ENCODE data around the gene SH2D1B. TPM values are rescaled to one million over a fixed set of nuclear protein-coding genes. Genes with fewer than 3 reads are reported as not detected.
"Not testable (repeated sequence)": the region's sequence is repeated elsewhere in the genome, so short reads cannot be mapped to it uniquely, and the experiment has no call there.

SH2D1B gene
- under 1 TPM in 2 of 4 donors, not detected in 2; 0.21 to 0.27 TPM for total RNA-seq

GRCh38 chr1:162412002-162412401 is at the start of gene SH2D1B:
TSS of gene SH2D1B (minus strand) at chr1:162412136. CDS start at chr1:162412016, 120 bp downstream.
- Histone ChIP-seq H3K36me3 (no peaks in the 10 kb centered on the region), H3K4me1 (no peaks in the 10 kb centered on the region), H3K27me3 (no peaks in the 10 kb centered on the region), H3K9me3 (no peaks in the 10 kb centered on the region), H3K4me3 (no peak within 1 kb of the TSS), H3K27ac (no peak within 1 kb of the TSS)
- DNase-seq, result no peak
- TF ChIP-seq CTCF (IDR thresholded peaks at IDR 0.05), result no peak
- no peak for TF ChIP-seq POLR2A (IDR thresholded peaks at IDR 0.05)
- intact Hi-C loops (cut with DNase I; ENCODE audit: low total_unique reads), result no loop called here

- no peak for TF ChIP-seq POLR2A (IDR thresholded peaks at IDR 0.05)
- TF ChIP-seq CTCF (IDR thresholded peaks at IDR 0.05), result no peak
- intact Hi-C loops (cut with DNase I; ENCODE audit: low total_unique reads), result no loop called here
- Histone ChIP-seq H3K27ac (no peak overlapping the region), H3K4me1 (no peaks in the 10 kb centered on the region), H3K36me3 (no peaks in the 10 kb centered on the region), H3K4me3 (no peak overlapping the region), H3K27me3 (no peaks in the 10 kb centered on the region), H3K9me3 (no peaks in the 10 kb centered on the region)
- no peak for DNase-seq
Observed at GRCh38 chr1:162458236-162458635, 46.3 kb upstream of the SH2D1B start.

- no peak for DNase-seq
- Histone ChIP-seq H3K4me3 (no peak overlapping the region), H3K27me3 (no peaks in the 10 kb centered on the region), H3K36me3 (no peaks in the 10 kb centered on the region), H3K4me1 (no peaks in the 10 kb centered on the region), H3K9me3 (no peaks in the 10 kb centered on the region), H3K27ac (no peak overlapping the region)
- intact Hi-C loops (cut with DNase I; ENCODE audit: low total_unique reads), result no loop called here
- TF ChIP-seq CTCF (IDR thresholded peaks at IDR 0.05), result no peak
- TF ChIP-seq POLR2A (IDR thresholded peaks at IDR 0.05), result no peak
Observed at GRCh38 chr1:162456323-162456722, 44.4 kb upstream of the SH2D1B start.

GRCh38 chr1:162454361-162454760 is 42.4 kb upstream of the SH2D1B start:
- H3K36me3 ChIP-seq; intact Hi-C loops (cut with DNase I; ENCODE audit: low total_unique reads); H3K9me3 ChIP-seq; DNase-seq; H3K27me3 ChIP-seq; H3K27ac ChIP-seq; H3K4me3 ChIP-seq; H3K4me1 ChIP-seq: not testable (repeated sequence)

GRCh38 chr1:162446946-162447345 is 35.0 kb upstream of the SH2D1B start:
- Histone ChIP-seq H3K27ac (no peak overlapping the region), H3K4me3 (no peak overlapping the region), H3K4me1 (no peaks in the 10 kb centered on the region), H3K9me3 (no peaks in the 10 kb centered on the region), H3K36me3 (no peaks in the 10 kb centered on the region), H3K27me3 (no peaks in the 10 kb centered on the region)
- TF ChIP-seq CTCF (IDR thresholded peaks at IDR 0.05), result no peak
- no peak for TF ChIP-seq POLR2A (IDR thresholded peaks at IDR 0.05)
- DNase-seq, result no peak
- intact Hi-C loops (cut with DNase I; ENCODE audit: low total_unique reads), result no loop called here

GRCh38 chr1:162444903-162445302 is 33.0 kb upstream of the SH2D1B start:
- TF ChIP-seq POLR2A (IDR thresholded peaks at IDR 0.05) (no peak), CTCF (IDR thresholded peaks at IDR 0.05) (no peak)
- no peaks in the 10 kb centered on the region for H3K27me3 ChIP-seq
- DNase-seq, result no peak
- H3K27ac ChIP-seq, result no peak overlapping the region
- H3K9me3 ChIP-seq, result no peaks in the 10 kb centered on the region
- intact Hi-C loops (cut with DNase I; ENCODE audit: low total_unique reads), result no loop called here
- no peaks in the 10 kb centered on the region for H3K36me3 ChIP-seq
- H3K4me1 ChIP-seq, result no peaks in the 10 kb centered on the region
- H3K4me3 ChIP-seq, result no peak overlapping the region

GRCh38 chr1:162432977-162433713 is 21.2 kb upstream of the SH2D1B start:
- intact Hi-C loops (cut with DNase I; ENCODE audit: low total_unique reads); DNase-seq; H3K4me1 ChIP-seq; H3K27ac ChIP-seq; H3K27me3 ChIP-seq; H3K4me3 ChIP-seq; H3K36me3 ChIP-seq; H3K9me3 ChIP-seq: not testable (repeated sequence)
